ENCODE results near the gene TMEM219.
"Not testable (repeated sequence)": the region's sequence is repeated elsewhere in the genome, so short reads cannot be mapped to it uniquely, and the experiment has no call there.

Gene TMEM219

GRCh38 chr16:29961479-29962343 lies at the start of gene TMEM219:
TMEM219 (plus strand) TSS chr16:29962079; CDS start chr16:29963144, 1,065 bp downstream.
- DNase-seq = peak; percentile 37 to 94 (median 84)

DNA sequence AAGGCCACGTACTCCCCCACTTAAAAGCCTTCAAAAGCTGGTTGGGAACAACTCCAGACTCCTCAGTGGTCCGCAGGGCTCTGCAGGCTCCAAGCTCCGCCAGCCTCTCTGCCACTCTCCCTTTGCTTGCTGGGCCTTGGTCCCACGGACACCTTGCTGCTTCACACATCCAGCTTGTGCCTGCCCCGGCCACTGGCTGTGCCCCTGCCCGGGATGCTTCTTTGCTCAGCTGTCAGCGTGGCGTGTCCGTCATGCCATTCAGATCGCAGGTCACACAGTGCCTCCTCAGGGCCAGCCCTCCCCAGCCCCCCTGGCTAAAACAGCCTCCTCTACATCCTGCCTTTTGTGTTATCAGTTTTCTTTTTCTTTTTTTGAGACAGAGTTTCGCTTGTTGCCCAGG lies 49.8 kb upstream of the TMEM219 start:
- DNase-seq = no peak

GRCh38 chr16:29913514-29913913 lies 48.4 kb upstream of the TMEM219 start:
- no peak for DNase-seq

DNA sequence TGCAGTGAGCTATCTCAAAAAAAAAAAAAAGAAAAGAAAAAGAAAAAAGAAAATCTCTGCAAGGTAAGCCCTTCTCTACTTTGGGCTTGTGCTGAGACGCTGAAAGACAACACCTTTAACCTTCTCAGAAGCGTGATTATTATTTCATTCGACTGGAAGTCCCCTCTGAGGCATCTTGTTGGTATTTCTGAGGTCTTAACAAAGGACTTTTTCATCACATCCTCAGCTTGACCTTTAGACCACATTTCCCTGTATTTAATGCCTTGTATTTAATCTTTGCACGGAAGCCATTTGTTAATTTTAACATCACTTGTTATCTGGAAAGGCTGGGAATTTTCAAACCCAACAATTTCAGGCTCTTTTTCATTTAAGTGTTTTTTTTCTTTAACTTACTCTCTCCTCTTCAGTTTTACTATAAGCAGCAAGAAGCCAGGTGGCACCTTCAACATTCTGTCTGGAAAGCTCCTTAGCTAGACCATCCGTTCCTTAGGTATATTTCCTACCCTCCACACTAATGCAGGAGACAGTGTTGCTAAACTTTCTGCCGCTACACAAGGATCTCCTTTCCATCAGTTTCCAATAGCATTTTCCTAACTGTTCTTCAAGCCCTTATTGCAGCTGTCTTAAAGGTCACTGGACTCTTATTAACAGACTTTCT lies 46.2 kb upstream of the TMEM219 start:
- no peak for DNase-seq

DNA sequence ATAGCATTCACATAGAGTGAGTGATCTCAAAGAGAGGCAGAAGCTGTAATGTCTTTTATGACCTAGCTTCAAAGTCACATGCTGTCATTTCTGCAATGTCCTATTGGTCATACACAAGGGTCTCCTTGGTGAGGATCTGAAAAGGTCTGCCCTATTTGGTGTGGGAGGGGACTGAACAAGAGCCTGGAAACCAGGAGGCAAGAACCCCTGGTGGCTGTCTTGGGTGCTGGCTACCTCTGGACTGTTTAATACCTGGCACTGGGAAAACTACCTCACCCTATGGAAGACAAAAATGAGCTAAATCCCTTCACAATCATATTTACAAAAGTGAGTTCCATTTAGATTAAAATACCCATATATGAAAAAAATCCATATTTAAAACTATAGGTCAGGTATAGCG lies 44.9 kb upstream of the TMEM219 start:
- DNase-seq = no peak

- peak in 10 of 56 donors; percentile 10 to 35 (median 14) for DNase-seq
These were observed 41.4 kb upstream of the TMEM219 start for GRCh38 chr16:29920288-29921033.

DNA sequence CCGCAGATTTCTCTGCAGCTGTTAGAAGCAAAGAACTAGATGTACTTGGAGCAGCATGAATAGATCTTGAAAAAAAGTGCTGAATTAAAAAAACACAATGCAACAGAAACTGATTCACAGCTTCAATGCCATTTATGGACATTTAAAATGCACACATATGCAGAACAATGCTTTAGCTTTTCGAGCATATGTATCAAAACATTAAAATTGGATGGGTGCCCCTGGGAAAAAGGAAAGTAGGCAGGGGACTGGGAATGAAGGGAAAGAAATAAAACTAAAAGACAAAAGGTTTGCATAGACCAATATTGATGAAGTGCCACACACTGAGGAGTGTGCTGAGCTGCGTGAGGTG lies 40.9 kb upstream of the TMEM219 start:
- no peak for DNase-seq

DNA sequence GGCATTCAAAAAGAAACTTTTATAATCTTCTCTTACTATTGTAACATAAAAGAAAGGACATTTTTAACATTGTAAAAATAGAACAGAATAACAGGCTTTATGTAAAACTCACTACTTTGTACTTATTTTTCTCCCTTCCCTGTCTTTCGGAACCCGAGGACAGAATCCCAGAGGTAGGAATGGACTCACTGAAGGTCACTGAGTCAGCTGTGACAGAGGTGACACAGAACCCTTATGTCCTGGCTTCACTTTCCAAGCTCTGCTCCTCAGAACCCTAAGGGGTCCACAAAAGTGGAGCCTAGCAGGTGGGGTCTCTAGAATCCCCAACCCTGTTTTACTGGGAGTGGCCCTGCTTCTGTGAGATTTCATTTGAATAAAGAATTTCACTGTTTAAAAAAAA lies 39.6 kb upstream of the TMEM219 start:
- DNase-seq = no peak

DNA sequence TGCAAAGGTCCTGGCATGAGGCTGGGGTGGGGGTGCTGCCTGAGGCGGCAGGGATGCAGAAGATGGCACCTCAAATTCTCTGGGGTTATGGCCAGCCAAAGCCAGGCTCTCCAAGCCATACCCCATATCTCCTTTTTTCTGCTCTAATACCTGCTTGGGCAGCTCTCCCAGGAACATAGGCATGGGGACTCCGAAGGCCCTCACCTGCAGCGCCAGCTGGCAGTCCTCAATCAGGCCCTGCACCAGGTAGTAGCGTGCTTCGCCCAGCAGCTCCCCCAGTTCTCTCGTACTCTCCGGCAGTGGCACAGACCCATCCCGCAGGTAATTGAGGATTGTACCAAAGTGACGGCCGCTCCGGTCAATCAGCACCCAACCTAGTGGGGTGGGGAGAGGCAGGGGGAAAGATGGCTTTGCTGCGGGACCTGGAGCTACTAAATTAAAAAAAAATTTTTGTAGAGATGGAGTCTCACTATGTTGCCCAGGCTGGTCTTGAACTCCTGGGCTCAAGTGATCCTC lies 38.8 kb upstream of the TMEM219 start:
- no peak for DNase-seq

DNA sequence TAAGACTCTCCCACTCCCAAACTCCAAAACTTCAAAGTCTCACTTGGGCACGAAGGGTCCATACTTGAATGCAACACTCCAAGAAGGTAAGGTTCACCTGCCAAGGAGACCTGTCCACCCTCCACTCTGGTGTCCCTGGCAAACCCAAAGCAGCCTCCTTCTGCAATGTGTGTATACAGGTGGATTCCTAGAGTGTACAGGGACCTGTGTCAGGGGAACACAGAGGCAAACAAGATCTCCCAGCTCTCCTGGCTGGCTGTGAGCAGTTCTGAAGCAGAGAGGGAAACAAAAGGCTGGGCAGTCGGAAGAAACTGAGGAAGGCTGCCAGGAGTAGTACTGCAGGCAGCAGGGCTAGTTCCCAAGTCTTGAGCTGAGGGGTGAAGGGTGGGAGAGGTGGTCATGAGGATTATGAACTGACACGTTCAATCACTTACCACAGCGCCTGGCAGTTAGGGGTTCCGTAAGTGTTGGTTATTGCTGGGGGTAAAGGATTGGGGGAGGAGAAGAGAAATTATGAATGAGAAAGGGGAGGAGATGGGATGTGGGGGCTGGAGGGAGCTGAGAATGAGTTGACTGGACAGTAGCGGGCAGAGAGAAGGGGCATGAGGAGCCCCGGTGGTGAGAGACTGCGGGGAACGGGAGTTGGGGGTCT lies 36.6 kb upstream of the TMEM219 start:
- peak in 10 of 56 donors; percentile 4 to 46 (median 26) for DNase-seq

DNA sequence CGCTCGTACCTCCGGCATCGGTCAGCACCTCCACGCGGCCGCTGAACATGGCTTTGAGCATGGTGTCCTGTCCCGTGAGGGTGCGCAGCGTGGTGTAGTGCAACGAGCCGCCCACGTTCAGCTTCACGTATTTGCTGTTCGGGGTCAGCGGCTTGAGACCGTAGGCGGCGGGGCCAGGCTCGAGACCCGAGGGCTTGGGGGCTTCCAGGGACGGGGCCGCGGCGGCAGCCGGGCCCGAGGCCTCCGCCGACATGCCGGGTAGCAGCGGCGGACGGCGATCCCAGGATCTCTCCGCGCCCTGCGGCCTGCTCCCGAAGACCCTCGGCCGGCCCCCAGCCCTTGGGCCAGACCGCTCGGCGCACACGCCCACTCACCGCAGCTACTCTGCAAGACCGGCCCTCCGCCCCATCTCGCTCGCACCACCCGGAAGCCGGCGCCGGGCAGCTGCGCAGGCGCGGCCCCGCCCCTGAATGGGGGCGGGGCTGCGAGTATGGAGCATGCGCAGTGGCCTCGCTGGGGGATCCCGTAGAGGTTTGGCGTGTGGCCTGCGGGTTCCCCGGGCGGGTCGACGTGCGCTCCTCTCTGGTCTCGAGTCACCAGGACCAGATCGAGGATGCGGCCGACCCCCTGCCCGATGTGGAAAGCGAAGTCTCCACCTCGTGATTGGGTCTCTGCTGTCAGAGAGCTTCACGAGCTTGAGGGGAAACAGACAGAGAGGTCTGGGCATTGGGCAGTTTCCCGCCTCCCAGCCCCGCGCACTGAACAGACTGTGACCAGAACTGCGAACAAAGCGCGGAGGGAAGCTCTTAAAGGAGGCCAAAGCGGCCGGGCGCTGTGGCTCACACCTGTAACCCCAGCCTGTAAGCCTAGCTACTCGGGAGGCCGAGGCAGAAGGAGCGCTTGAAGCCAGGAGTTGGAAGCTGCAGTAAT lies 35.8 kb upstream of the TMEM219 start, which contains the start of gene KCTD13:
TSS of gene KCTD13 (minus strand) at position 446 of the 930 bp plus-strand sequence. CDS start at position 253, 193 bp downstream.
- DNase-seq = peak in 54 of 56 donors; percentile 43 to 94 (median 84)

DNA sequence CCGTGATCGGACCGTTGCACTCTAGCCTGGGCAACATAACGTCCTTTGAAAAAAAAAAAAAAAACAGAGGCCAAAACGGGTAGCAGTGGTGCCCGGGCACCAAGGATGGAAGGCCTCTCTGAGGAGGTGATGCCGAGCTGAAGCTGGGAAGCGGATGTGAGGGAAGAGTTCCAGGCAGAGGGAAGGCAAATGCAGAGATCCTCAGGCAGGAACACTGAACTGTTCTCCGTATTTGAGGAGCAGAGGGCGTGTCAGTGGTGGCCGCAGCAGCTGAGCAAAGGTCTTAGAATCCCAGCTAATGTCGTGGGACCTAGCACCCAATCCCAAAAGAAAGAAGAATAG lies 35.2 kb upstream of the TMEM219 start:
- peak in 20 of 56 donors; percentile 23 to 68 (median 50) for DNase-seq

GRCh38 chr16:29927070-29927905 lies 34.6 kb upstream of the TMEM219 start:
- DNase-seq = peak in 25 of 56 donors; percentile 3 to 71 (median 34)

DNA sequence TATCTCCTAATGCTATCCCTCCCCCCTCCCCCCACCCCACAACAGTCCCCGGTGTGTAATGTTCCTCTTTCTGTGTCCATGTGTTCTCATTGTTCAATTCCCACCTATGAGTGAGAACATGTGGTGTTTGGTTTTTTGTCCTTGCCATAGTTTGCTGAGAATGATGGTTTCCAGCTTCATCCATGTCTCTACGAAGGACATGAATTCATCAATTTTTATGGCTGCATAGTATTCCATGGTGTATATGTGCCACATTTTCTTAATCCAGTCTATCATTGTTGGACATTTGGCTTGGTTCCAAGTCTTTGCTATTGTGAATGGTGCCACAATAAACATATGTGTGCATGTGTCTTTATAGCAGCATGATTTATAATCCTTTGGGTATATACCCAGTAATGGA lies 30.1 kb upstream of the TMEM219 start:
- not testable (repeated sequence) for DNase-seq

- DNase-seq = peak in 4 of 56 donors; percentile 0 to 18 (median 5)
These were observed 21.2 kb upstream of the TMEM219 start for GRCh38 chr16:29940656-29941055.

- DNase-seq = peak in 33 of 56 donors; percentile 10 to 84 (median 39)
These were observed 17.8 kb upstream of the TMEM219 start for GRCh38 chr16:29943846-29944799.

GRCh38 chr16:29947897-29948296 lies 14.0 kb upstream of the TMEM219 start:
- no peak for DNase-seq

Data from nucleus accumbens (tissue), 56 donors.